ENCODE data around the gene CCDC40. TPM values are rescaled to one million over a fixed set of nuclear protein-coding genes. Genes with fewer than 3 reads are reported as not detected.

The CCDC40 gene
- total RNA-seq, 1 donor from 2014 or later: 9.5 TPM

DNA sequence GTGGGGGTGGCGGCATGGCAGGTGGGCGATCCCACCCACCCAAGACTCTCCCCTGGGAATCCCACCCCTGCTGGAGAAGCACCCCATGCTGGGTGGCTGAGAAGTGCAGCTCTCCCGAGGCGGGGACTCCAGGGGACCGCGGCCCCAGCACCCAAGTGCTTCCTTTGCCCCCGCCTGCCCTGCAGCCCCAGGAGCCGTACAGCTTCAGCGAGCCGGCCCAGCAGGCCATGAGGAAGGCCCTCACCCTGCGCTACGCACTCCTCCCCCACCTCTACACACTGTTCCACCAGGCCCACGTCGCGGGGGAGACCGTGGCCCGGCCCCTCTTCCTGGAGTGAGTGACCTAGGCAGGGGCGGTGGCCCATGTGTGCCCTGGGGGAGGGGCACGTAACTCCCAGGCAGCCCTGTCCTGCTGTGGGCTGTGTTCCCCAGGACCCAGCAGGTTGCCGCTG, 76.6 kb downstream of the CCDC40 start:
- Mint-ChIP-seq H3K4me3 (ENCODE audit: unreplicated experiment) (no peak overlapping the region), H3K36me3 (ENCODE audit: unreplicated experiment) (peaks cover 6% of the 10 kb centered on the region), H3K9me3 (ENCODE audit: unreplicated experiment) (peaks cover 9% of the 10 kb centered on the region), H3K27me3 (ENCODE audit: unreplicated experiment) (peaks cover 11% of the 10 kb centered on the region), H3K4me1 (ENCODE audit: unreplicated experiment) (no peaks in the 10 kb centered on the region), H3K27ac (ENCODE audit: unreplicated experiment) (no peak overlapping the region)
- TF ChIP-seq, protein P1, sequence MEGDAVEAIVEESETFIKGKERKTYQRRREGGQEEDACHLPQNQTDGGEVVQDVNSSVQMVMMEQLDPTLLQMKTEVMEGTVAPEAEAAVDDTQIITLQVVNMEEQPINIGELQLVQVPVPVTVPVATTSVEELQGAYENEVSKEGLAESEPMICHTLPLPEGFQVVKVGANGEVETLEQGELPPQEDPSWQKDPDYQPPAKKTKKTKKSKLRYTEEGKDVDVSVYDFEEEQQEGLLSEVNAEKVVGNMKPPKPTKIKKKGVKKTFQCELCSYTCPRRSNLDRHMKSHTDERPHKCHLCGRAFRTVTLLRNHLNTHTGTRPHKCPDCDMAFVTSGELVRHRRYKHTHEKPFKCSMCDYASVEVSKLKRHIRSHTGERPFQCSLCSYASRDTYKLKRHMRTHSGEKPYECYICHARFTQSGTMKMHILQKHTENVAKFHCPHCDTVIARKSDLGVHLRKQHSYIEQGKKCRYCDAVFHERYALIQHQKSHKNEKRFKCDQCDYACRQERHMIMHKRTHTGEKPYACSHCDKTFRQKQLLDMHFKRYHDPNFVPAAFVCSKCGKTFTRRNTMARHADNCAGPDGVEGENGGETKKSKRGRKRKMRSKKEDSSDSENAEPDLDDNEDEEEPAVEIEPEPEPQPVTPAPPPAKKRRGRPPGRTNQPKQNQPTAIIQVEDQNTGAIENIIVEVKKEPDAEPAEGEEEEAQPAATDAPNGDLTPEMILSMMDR (IDR thresholded peaks at IDR 0.05): no peak
- no peak for DNase-seq (ENCODE audit: extremely low spot score, unreplicated experiment)

DNA sequence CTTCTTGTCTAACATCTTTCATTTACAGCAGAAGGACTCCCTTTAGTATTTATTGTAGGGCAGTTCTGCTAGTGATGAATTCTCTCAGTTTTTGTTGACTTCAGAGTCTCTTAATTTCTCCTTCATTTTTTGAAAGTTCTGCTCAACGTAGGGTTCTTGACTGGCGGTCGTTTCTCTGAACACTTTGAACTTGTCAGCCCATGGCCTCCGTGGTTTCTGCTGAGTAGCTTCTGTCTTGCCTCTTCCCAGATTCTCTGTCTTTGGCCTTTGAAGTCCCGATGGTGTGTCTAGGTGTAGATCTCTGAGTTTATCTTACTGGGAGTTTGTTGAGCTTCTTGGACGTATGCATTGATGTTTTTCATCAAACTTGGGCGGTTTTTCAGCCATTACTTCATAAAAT, 78.3 kb downstream of the CCDC40 start:
- Mint-ChIP-seq H3K4me3 (ENCODE audit: unreplicated experiment) (no peak overlapping the region), H3K27me3 (ENCODE audit: unreplicated experiment) (peaks cover 11% of the 10 kb centered on the region), H3K27ac (ENCODE audit: unreplicated experiment) (no peak overlapping the region), H3K4me1 (ENCODE audit: unreplicated experiment) (no peaks in the 10 kb centered on the region), H3K36me3 (ENCODE audit: unreplicated experiment) (peaks cover 6% of the 10 kb centered on the region), H3K9me3 (ENCODE audit: unreplicated experiment) (peaks cover 9% of the 10 kb centered on the region)
- TF ChIP-seq, protein P1 (IDR thresholded peaks at IDR 0.05): no peak
- DNase-seq (ENCODE audit: extremely low spot score, unreplicated experiment): no peak

DNA sequence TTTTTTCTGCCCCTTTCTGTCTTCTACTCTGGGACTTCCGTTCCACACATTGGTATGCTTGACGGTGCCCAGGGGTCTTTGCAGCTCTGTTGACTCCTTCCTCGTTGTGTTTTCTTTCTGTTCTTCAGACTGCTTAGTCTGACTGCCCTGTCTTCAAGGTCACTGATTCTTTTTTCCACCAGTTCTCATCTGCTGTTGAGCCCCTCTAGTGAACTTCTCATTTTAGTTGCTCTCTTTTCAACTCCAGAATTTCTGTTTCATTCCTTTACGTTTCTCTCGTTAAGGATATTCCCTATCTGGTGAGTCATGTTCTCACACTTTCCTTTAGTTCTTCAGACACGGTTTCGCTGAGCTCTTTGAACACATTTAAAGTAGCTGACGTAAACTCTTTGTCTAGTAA, 78.7 kb downstream of the CCDC40 start:
- H3K36me3 Mint-ChIP-seq (ENCODE audit: unreplicated experiment): peaks cover 6% of the 10 kb centered on the region
- peaks cover 9% of the 10 kb centered on the region for H3K9me3 Mint-ChIP-seq (ENCODE audit: unreplicated experiment)
- no peaks in the 10 kb centered on the region for H3K4me1 Mint-ChIP-seq (ENCODE audit: unreplicated experiment)
- peaks cover 11% of the 10 kb centered on the region for H3K27me3 Mint-ChIP-seq (ENCODE audit: unreplicated experiment)
- TF ChIP-seq, protein P1 (IDR thresholded peaks at IDR 0.05): no peak
- DNase-seq (ENCODE audit: extremely low spot score, unreplicated experiment): no peak
- no peak overlapping the region for H3K27ac Mint-ChIP-seq (ENCODE audit: unreplicated experiment)
- H3K4me3 Mint-ChIP-seq (ENCODE audit: unreplicated experiment): no peak overlapping the region

DNA sequence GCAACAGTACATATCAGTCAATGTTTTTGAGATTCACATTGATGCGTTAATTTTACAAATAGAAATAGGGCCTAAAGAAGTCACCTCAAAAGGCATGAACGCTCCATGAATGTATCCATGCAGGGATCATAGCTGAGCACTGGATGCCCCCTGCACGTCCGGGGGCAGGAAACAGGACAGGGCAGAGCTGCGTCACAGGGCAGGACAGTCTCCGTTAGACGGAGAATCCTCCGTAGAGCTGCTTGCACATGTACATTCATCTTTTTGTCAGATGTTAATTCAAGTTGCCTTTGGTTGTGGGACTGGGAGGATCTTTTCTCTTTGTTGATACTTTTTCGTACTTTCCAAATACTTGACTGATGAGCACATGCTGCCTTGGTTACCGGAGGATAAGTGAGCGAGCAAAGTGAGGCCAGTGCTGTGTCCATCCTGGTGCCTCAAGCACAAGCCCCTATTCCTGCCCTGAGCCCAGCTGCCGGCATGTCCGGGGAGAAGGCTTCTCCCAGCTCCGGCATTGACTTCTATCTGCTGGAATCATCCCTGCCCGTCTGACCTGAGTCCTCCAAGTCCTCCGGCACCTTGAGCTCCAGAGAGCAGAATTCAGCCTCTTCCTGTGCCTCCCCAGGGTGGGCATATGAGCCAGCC, 80.0 kb downstream of the CCDC40 start:
- Mint-ChIP-seq H3K9me3 (ENCODE audit: unreplicated experiment) (peaks cover 9% of the 10 kb centered on the region), H3K4me1 (ENCODE audit: unreplicated experiment) (no peaks in the 10 kb centered on the region), H3K4me3 (ENCODE audit: unreplicated experiment) (no peak overlapping the region), H3K27me3 (ENCODE audit: unreplicated experiment) (peaks cover 11% of the 10 kb centered on the region), H3K36me3 (ENCODE audit: unreplicated experiment) (peaks cover 6% of the 10 kb centered on the region), H3K27ac (ENCODE audit: unreplicated experiment) (no peak overlapping the region)
- TF ChIP-seq, protein P1 (IDR thresholded peaks at IDR 0.05): no peak
- DNase-seq (ENCODE audit: extremely low spot score, unreplicated experiment): no peak

DNA sequence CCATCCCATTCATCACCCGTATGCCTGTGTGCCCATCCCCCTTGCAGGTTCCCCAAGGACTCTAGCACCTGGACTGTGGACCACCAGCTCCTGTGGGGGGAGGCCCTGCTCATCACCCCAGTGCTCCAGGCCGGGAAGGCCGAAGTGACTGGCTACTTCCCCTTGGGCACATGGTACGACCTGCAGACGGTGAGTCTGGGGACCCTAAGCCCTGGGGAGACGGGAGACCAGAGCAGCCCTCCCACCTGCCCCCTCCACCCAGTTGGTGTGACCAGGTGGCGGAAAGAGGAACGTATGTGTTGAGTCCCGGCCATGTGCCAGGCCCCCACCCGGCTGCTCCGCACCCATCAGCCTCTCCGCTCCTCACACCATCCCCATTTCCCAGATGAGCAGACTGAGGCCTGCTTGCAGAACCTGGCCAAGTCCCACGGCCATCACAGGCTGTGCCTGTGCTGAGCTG, 80.5 kb downstream of the CCDC40 start:
- H3K4me3 Mint-ChIP-seq (ENCODE audit: unreplicated experiment): no peak overlapping the region
- H3K27me3 Mint-ChIP-seq (ENCODE audit: unreplicated experiment): peaks cover 11% of the 10 kb centered on the region
- TF ChIP-seq, protein P1 (IDR thresholded peaks at IDR 0.05): no peak
- no peak for DNase-seq (ENCODE audit: extremely low spot score, unreplicated experiment)
- no peak overlapping the region for H3K27ac Mint-ChIP-seq (ENCODE audit: unreplicated experiment)
- peaks cover 9% of the 10 kb centered on the region for H3K9me3 Mint-ChIP-seq (ENCODE audit: unreplicated experiment)
- H3K36me3 Mint-ChIP-seq (ENCODE audit: unreplicated experiment): peaks cover 6% of the 10 kb centered on the region
- H3K4me1 Mint-ChIP-seq (ENCODE audit: unreplicated experiment): no peaks in the 10 kb centered on the region
